ENCODE measurements around the gene WTAP. TPM values are rescaled to one million over a fixed set of nuclear protein-coding genes. Genes with fewer than 3 reads are reported as not detected.
"Not testable (repeated sequence)": the region's sequence is repeated elsewhere in the genome, so short reads cannot be mapped to it uniquely, and the experiment has no call there.

The WTAP gene
- total RNA-seq, 1 experiment from 2014 or later = 44.7 TPM

DNA sequence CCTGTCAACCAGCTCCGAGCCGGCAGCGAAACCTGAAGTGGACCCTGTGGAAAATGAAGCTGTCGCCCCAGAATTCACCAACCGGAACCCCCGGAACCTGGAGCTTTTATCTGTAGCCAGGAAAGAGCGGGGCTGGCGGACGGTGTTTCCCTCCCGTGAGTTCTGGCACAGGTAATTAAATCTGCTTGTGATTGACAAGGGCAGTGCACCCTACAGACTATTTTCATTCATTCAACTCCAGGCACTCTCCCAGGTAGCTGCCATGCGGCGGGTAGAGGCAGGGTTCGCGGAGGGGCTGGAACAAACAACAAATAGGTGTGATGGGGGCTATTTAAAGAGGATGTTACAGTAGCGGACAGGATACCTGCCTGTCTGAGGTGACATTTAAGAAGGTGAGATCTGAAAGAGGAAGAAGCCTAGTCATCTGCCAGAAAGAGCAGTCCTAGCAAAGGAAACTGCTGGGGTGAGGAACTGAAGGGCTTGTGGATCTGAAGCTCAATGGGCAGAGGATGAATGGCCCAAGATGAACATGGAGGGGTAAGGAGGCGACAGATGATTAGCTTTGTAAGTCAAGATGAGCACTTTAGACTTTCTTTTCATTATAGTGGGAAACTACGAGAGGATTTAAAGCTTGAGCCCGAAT lies 63.8 kb downstream of the WTAP start:
- peak overlapping the region; percentile 93 for H2AFZ ChIP-seq
- peaks cover 25% of the 10 kb centered on the region for H3K4me1 ChIP-seq (replicated peaks; ENCODE audit: insufficient read depth)
- CTCF ChIA-PET = no interaction called here
- H3F3A ChIP-seq (ENCODE audit: insufficient read depth, low read depth) = peaks cover 15% of the 10 kb centered on the region
- peak overlapping the region; percentile 86 for H3K4me3 ChIP-seq
- no TSS peak for BruUV-seq (replicated peaks)
- peak overlapping the region; percentile 98 for H3K4me2 ChIP-seq
- DNase-seq = no peak
- H4K20me1 ChIP-seq (ENCODE audit: insufficient read depth) = peaks cover 27% of the 10 kb centered on the region
- intact Hi-C loops (cut with micrococcal nuclease; ENCODE audit: unreplicated experiment) = loop anchor here (2.0 kb wide), 1 partner anchor 64 kb away; the partner anchor contains the start of gene WTAP
- H3K79me2 ChIP-seq (ENCODE audit: low read depth) = peaks cover 73% of the 10 kb centered on the region
- H3K36me3 ChIP-seq (ENCODE audit: low read depth) = peaks cover 19% of the 10 kb centered on the region
- no peak for TF ChIP-seq EZH2 (IDR thresholded peaks at IDR 0.05; ENCODE audit: low read depth)
- TF ChIP-seq, protein P1, sequence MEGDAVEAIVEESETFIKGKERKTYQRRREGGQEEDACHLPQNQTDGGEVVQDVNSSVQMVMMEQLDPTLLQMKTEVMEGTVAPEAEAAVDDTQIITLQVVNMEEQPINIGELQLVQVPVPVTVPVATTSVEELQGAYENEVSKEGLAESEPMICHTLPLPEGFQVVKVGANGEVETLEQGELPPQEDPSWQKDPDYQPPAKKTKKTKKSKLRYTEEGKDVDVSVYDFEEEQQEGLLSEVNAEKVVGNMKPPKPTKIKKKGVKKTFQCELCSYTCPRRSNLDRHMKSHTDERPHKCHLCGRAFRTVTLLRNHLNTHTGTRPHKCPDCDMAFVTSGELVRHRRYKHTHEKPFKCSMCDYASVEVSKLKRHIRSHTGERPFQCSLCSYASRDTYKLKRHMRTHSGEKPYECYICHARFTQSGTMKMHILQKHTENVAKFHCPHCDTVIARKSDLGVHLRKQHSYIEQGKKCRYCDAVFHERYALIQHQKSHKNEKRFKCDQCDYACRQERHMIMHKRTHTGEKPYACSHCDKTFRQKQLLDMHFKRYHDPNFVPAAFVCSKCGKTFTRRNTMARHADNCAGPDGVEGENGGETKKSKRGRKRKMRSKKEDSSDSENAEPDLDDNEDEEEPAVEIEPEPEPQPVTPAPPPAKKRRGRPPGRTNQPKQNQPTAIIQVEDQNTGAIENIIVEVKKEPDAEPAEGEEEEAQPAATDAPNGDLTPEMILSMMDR (conservative IDR thresholded peaks at IDR 0.05) = no peak
- no peaks in the 10 kb centered on the region for H3K9me3 ChIP-seq (ENCODE audit: insufficient read depth, low read depth)
- POLR2A ChIA-PET (ENCODE audit: unreplicated experiment) = interaction anchor here (0.6 kb wide), 1 partner anchor 73 kb away, joined by 8 read pairs; no protein-coding TSS in a partner anchor
- no peaks in the 10 kb centered on the region for H3K9me2 ChIP-seq (ENCODE audit: insufficient read depth)
- H3K27ac ChIP-seq = peak overlapping the region; percentile 82
- no peaks in the 10 kb centered on the region for H3K27me3 ChIP-seq (ENCODE audit: insufficient read depth, low read depth)

DNA sequence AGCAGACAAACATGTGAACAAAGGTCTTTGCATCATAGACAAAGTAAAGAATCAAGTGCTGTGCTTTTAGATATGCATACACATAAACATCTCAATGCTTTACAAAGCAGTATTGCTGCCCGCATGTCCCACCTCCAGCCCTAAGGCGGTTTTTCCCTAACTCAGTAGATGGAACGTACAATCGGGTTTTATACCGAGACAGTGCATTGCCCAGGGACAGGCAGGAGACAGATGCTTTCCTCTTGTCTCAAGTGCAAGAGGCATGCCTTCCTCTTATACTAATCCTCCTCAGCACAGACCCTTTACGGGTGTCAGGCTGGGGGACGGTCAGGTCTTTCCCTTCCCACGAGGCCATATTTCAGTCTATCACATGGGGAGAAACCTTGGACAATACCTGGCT lies 67.7 kb downstream of the WTAP start:
- H3K9me3 ChIP-seq (ENCODE audit: insufficient read depth, low read depth); intact Hi-C loops (cut with micrococcal nuclease; ENCODE audit: unreplicated experiment); H4K20me1 ChIP-seq (ENCODE audit: insufficient read depth); H3K4me3 ChIP-seq; H3K9me2 ChIP-seq (ENCODE audit: insufficient read depth); H2AFZ ChIP-seq; BruUV-seq (replicated peaks); DNase-seq; H3K4me2 ChIP-seq; POLR2A ChIA-PET (ENCODE audit: unreplicated experiment); H3K27me3 ChIP-seq (ENCODE audit: insufficient read depth, low read depth); CTCF ChIA-PET: not testable (repeated sequence)
- Histone ChIP-seq H3K27ac (peak overlapping the region; percentile 24; the same call in 1 of the 2 replicates), H3K36me3 (ENCODE audit: low read depth) (peaks cover 18% of the 10 kb centered on the region), H3K4me1 (replicated peaks; ENCODE audit: insufficient read depth) (peaks cover 17% of the 10 kb centered on the region), H3F3A (ENCODE audit: insufficient read depth, low read depth) (peaks cover 25% of the 10 kb centered on the region), H3K79me2 (ENCODE audit: low read depth) (peaks cover 39% of the 10 kb centered on the region)

DNA sequence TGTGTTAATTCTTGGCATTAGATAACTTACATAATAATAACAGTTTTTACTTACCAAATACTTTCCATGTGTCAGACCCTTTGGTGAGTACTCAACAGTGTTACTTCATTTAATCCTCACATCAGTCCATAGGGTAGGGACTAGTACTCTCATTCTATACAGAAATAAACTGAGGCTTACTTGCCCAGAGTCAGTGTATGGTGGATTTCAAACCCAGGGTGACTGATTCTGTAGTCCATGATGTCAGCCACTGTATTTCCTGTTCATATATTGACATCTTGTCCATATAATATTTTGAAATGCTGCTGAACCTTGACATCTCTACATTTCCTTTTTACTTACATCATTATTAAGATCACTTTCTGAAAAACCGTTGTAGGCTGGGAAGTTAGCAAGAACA lies 70.2 kb downstream of the WTAP start:
- Histone ChIP-seq H4K20me1 (ENCODE audit: insufficient read depth) (no peaks in the 10 kb centered on the region), H3K4me2 (no peak overlapping the region), H3K9me2 (ENCODE audit: insufficient read depth) (no peaks in the 10 kb centered on the region), H3K4me3 (no peak overlapping the region), H3K4me1 (replicated peaks; ENCODE audit: insufficient read depth) (peaks cover 2% of the 10 kb centered on the region; the same call in 1 of the 2 replicates), H3K9me3 (ENCODE audit: insufficient read depth, low read depth) (no peaks in the 10 kb centered on the region), H3K36me3 (ENCODE audit: low read depth) (peaks cover 11% of the 10 kb centered on the region; the same call in 1 of the 2 replicates), H3K27ac (no peak overlapping the region), H3K27me3 (ENCODE audit: insufficient read depth, low read depth) (no peaks in the 10 kb centered on the region), H3K79me2 (ENCODE audit: low read depth) (peaks cover 18% of the 10 kb centered on the region), H3F3A (ENCODE audit: insufficient read depth, low read depth) (peaks cover 25% of the 10 kb centered on the region), H2AFZ (no peak overlapping the region)
- TF ChIP-seq EZH2 (IDR thresholded peaks at IDR 0.05; ENCODE audit: low read depth) = no peak
- TF ChIP-seq, protein P1 (conservative IDR thresholded peaks at IDR 0.05) = no peak
- CTCF ChIA-PET = no interaction called here
- no peak for DNase-seq
- no TSS peak for BruUV-seq (replicated peaks)
- intact Hi-C loops (cut with micrococcal nuclease; ENCODE audit: unreplicated experiment) = no loop called here
- POLR2A ChIA-PET (ENCODE audit: unreplicated experiment) = no interaction called here
